Hepatocyte (in vitro differentiated cells): Measurements from ENCODE around the gene FBXO10. TPM values are rescaled to one million over a fixed set of nuclear protein-coding genes. Genes with fewer than 3 reads are reported as not detected.

ENCODE experiments used
- DNase-seq: peaks from one replicate; pipeline ENCODE4 v3.0.0-alpha.2; 2016; ENCODE audit warnings: low spot score
- H2AFZ ChIP-seq: fragments of 200-600 bp; sonication (generic); 2 replicates; pipeline ENCODE4 v1.6.0; 2016; ENCODE audit warnings: antibody characterized with exemption, mild to moderate bottlenecking
- H3K27ac ChIP-seq: fragments of 200-600 bp; sonication (generic); 2 replicates; pipeline ENCODE4 v1.5.1; 2016; ENCODE audit warnings: mild to moderate bottlenecking
- H3K27me3 ChIP-seq: fragments of 200-600 bp; sonication (generic); 2 replicates; pipeline ENCODE4 v1.6.1; 2016
- H3K36me3 ChIP-seq: fragments of 200-600 bp; sonication (generic); replicated peaks from 2 replicates; pipeline ENCODE4 v1.5.1; 2016; ENCODE audit warnings: low read depth; ENCODE audit not compliant: insufficient read depth
- H3K4me1 ChIP-seq: fragments of 200-600 bp; sonication (generic); 2 replicates; pipeline ENCODE4 v1.5.1; 2016; ENCODE audit warnings: mild to moderate bottlenecking, moderate library complexity; ENCODE audit not compliant: insufficient read depth
- H3K4me2 ChIP-seq: fragments of 200-600 bp; sonication (generic); 2 replicates; pipeline ENCODE4 v1.6.0; 2016
- H3K4me3 ChIP-seq: fragments of 200-600 bp; sonication (generic); 2 replicates; pipeline ENCODE4 v1.5.1; 2016; ENCODE audit warnings: mild to moderate bottlenecking
- H3K79me2 ChIP-seq: fragments of 200-600 bp; sonication (generic); 2 replicates; pipeline ENCODE4 v1.6.0; 2017; ENCODE audit warnings: mild to moderate bottlenecking
- H3K9me2 ChIP-seq: fragments of 200-600 bp; sonication (generic); replicated peaks from 2 replicates; pipeline ENCODE4 v1.6.0; 2017; ENCODE audit warnings: mild to moderate bottlenecking; ENCODE audit not compliant: insufficient read depth
- H3K9me3 ChIP-seq: fragments of 200-600 bp; sonication (generic); 2 replicates; pipeline ENCODE4 v1.5.1; 2016; ENCODE audit warnings: low read depth, mild to moderate bottlenecking
- H4K20me1 ChIP-seq: fragments of 200-600 bp; sonication (generic); 2 replicates; pipeline ENCODE4 v1.6.0; 2016; ENCODE audit warnings: mild to moderate bottlenecking; ENCODE audit not compliant: insufficient read depth, poor library complexity, severe bottlenecking
- CTCF ChIP-seq: fragments of 200-600 bp; sonication (generic); IDR thresholded peaks from 2 replicates; pipeline ENCODE4 v1.5.1; 2016; ENCODE audit warnings: antibody characterized with exemption, mild to moderate bottlenecking; ENCODE audit not compliant: poor library complexity
- EZH2 ChIP-seq: fragments of 200-600 bp; sonication (generic); IDR thresholded peaks from 2 replicates; pipeline ENCODE4 v1.6.1; 2016; ENCODE audit warnings: antibody characterized with exemption, mild to moderate bottlenecking, borderline replicate concordance
- EZH2phosphoT487 ChIP-seq: fragments of 200-600 bp; sonication (generic); IDR thresholded peaks from one replicate; pipeline ENCODE4 v1.6.1; 2018; ENCODE audit warnings: antibody characterized with exemption, mild to moderate bottlenecking, low read depth, moderate library complexity; ENCODE audit not compliant: unreplicated experiment, severe bottlenecking
- WGBS: methylation state at CpG from one replicate; pipeline ENCODE4 v1.1.6; 2016; ENCODE audit warnings: low lambda C conversion rate; ENCODE audit errors: missing lambda C conversion rate; 5-methylcytosine and 5-hydroxymethylcytosine counted together
- polyA plus RNA-seq: library from polyadenylated mRNA; unstranded; fragments of >200 nt; fragmentation: Nextera tagmentation; extraction: Ambion mirVana; gene quantifications from 2 replicates; pipeline ENCODE4 v1.2.1, GENCODE V29; 2016
- total RNA-seq: library from RNA; depleted of rRNA; stranded (reverse); fragments of >200 nt; gene quantifications from 2 replicates; pipeline ENCODE4 v1.2.3, GENCODE V29; 2014

Gene FBXO10
- total and polyA plus RNA-seq, 2 experiments from 2014 or later, result 7.4 to 12.5 TPM

- no peak overlapping the region for H2AFZ ChIP-seq
- H3K4me3 ChIP-seq, result no peak overlapping the region
- H3K79me2 ChIP-seq, result peaks cover 30% of the 10 kb centered on the region
- H3K9me2 ChIP-seq, result no peaks in the 10 kb centered on the region
- peak; percentile 46 for DNase-seq
- peaks cover 11% of the 10 kb centered on the region for H3K4me1 ChIP-seq
- H3K36me3 ChIP-seq, result no peaks in the 10 kb centered on the region
- 21% methylated on average over 5 of the region's 5 CpGs for WGBS
- no peaks in the 10 kb centered on the region for H3K27me3 ChIP-seq
- no peaks in the 10 kb centered on the region for H3K9me3 ChIP-seq
- peak overlapping the region; percentile 90 for H3K27ac ChIP-seq
- no peaks in the 10 kb centered on the region for H4K20me1 ChIP-seq
- TF ChIP-seq CTCF (no peak), EZH2 (no peak), EZH2phosphoT487 (no peak)
- H3K4me2 ChIP-seq, result peak overlapping the region; percentile 95
Observed at GRCh38 chr9:37574241-37574721, 1.9 kb downstream of the FBXO10 start.

- DNase-seq, result no peak
- H4K20me1 ChIP-seq, result no peaks in the 10 kb centered on the region
- H3K27me3 ChIP-seq, result no peaks in the 10 kb centered on the region
- TF ChIP-seq EZH2 (no peak), EZH2phosphoT487 (no peak)
- H3K9me3 ChIP-seq, result no peaks in the 10 kb centered on the region
- WGBS, result 88% methylated on average over 1 of the region's 1 CpG
- H3K4me2 ChIP-seq, result no peak overlapping the region
- H3K79me2 ChIP-seq, result peaks cover 33% of the 10 kb centered on the region
- H3K4me1 ChIP-seq, result peaks cover 11% of the 10 kb centered on the region
- H3K9me2 ChIP-seq, result no peaks in the 10 kb centered on the region
- no peak overlapping the region for H3K27ac ChIP-seq
- no peak overlapping the region for H2AFZ ChIP-seq
- no peaks in the 10 kb centered on the region for H3K36me3 ChIP-seq
- no peak overlapping the region for H3K4me3 ChIP-seq
Observed at GRCh38 chr9:37571282-37571681, 4.9 kb downstream of the FBXO10 start.

GRCh38 chr9:37566716-37567115 lies 9.5 kb downstream of the FBXO10 start:
- TF ChIP-seq CTCF, result no peak
- no peak for TF ChIP-seq EZH2phosphoT487
- TF ChIP-seq EZH2, result no peak
- peaks cover 18% of the 10 kb centered on the region for H3K79me2 ChIP-seq
- DNase-seq, result no peak
- WGBS, result 55% methylated on average over 3 of the region's 3 CpGs
- no peak overlapping the region for H3K4me2 ChIP-seq
- H3K4me3 ChIP-seq, result no peak overlapping the region
- no peaks in the 10 kb centered on the region for H3K36me3 ChIP-seq
- H3K9me3 ChIP-seq, result no peaks in the 10 kb centered on the region
- no peaks in the 10 kb centered on the region for H3K4me1 ChIP-seq
- H4K20me1 ChIP-seq, result no peaks in the 10 kb centered on the region
- H3K9me2 ChIP-seq, result no peaks in the 10 kb centered on the region
- peak overlapping the region; percentile 29 for H3K27ac ChIP-seq
- no peak overlapping the region for H2AFZ ChIP-seq
- H3K27me3 ChIP-seq, result no peaks in the 10 kb centered on the region

GRCh38 chr9:37565661-37566618 lies 10.2 kb downstream of the FBXO10 start:
- Histone ChIP-seq H3K27me3 (no peaks in the 10 kb centered on the region), H3K27ac (peak overlapping the region; percentile 29), H4K20me1 (no peaks in the 10 kb centered on the region), H3K9me2 (no peaks in the 10 kb centered on the region), H3K4me2 (no peak overlapping the region), H3K9me3 (no peaks in the 10 kb centered on the region), H3K36me3 (no peaks in the 10 kb centered on the region), H3K4me3 (no peak overlapping the region), H3K4me1 (no peaks in the 10 kb centered on the region), H2AFZ (no peak overlapping the region), H3K79me2 (peaks cover 16% of the 10 kb centered on the region)
- 79% methylated on average over 7 of the region's 7 CpGs for WGBS
- no peak for TF ChIP-seq EZH2phosphoT487
- TF ChIP-seq CTCF, result no peak
- no peak for TF ChIP-seq EZH2
- no peak for DNase-seq
